KBM-7 (cell line): ENCODE measurements around the gene TENM4.
"Not testable (repeated sequence)": the region's sequence is repeated elsewhere in the genome, so short reads cannot be mapped to it uniquely, and the experiment has no call there.

Source experiments
- DNase-seq: peaks from one replicate; pipeline ENCODE4 v3.0.0-alpha.2; 2015
- in situ Hi-C: fragments of 300-500 bp; cut with MboI; formaldehyde crosslinking; loops from 2 replicates; pipeline ENCODE4 v1.14.3; 2020; ENCODE audit warnings: low sequenced_read_pairs, low pct_unique_long_range_greater_than_20kb, mixed read lengths

Gene TENM4

GRCh38 chr11:78652843-78653239 lies 788.0 kb downstream of the TENM4 start:
- no peak for DNase-seq
- in situ Hi-C loops, result no loop called here

DNA sequence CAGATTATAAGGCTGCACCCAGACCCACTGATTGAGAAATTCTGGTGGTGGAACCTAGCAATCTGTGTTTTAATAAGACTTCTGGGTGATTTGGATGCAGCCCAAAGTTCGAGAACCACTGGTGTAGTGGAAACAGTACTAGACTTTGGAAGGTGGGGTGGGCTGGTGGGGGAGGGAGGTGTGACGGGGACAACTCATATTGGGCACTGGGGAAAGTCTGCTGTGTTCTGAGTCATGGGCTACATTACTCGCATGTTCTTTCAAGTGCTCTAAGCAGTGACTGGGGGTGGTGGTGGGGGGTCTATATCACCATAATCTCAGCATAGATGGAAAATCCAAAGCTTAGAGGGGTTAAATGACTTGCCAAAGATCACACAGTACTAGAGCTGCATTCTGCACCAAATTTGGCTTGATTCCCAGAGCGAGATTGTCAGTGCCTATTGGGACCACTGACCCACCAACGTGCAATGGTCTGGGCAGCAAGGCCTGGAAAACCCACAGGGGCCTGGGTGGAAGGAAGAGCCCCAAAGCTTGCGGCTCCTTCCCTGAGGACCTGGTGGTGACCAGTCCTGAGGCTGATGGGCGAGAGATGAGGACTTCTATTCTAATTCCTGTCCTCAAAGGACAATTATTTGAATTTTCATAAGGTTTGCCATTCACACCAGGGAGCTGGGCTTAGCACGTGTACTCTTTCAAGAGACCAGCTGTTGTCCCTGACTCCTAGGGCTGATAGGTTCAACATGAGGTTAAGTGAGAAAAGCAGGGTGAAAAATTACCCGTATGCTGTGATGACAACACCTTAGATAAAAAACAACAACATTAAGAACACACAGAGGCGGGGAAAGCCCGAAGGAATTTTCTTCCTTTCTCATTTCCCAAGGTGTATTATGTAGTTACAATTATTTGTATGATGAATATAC lies 788.6 kb downstream of the TENM4 start:
- in situ Hi-C loops, result no loop called here
- no peak for DNase-seq

GRCh38 chr11:78651136-78651775 lies 789.6 kb downstream of the TENM4 start:
- DNase-seq, result no peak
- in situ Hi-C loops, result no loop called here

DNA sequence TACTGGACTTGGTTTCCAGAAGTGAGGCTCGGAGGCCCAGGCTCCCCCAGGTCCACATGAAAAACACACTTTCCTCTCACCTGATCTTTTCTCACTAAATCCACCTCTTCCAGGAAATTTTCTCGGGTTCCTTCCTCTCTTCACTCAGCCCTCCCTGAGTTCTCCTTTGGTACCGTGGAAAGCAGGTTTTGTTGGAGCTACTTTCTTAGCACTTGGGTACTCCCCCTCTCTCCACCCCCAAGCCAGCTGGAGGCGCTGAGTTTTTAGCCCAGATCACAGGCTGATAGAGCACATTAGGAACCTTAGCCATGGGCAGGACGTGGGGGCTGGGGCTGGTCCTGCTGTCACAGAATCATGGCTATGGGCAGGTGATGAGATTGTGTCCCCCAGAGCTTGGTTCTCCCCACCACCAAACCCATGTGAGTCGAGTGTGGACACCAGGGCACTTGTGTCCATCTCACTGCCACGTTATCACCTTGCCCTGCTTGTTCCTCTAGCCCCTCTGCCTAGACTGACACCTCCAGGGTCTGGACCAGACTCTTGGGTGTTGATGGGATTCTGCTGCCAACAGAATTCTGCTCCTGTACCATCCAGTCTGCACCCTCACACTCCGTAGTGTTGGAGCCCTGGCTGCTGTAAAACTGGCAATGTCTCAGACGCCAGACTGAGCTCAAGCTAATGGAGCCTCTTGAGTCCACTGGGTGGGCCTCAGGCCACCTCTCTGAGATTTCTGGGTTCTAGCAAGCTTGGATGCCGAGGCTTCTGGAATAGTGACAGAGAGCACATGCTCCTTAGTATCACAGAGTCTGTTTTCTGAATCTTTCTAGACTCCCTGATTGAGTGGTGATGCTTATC lies 791.2 kb downstream of the TENM4 start:
- in situ Hi-C loops, result no loop called here
- DNase-seq, result no peak

DNA sequence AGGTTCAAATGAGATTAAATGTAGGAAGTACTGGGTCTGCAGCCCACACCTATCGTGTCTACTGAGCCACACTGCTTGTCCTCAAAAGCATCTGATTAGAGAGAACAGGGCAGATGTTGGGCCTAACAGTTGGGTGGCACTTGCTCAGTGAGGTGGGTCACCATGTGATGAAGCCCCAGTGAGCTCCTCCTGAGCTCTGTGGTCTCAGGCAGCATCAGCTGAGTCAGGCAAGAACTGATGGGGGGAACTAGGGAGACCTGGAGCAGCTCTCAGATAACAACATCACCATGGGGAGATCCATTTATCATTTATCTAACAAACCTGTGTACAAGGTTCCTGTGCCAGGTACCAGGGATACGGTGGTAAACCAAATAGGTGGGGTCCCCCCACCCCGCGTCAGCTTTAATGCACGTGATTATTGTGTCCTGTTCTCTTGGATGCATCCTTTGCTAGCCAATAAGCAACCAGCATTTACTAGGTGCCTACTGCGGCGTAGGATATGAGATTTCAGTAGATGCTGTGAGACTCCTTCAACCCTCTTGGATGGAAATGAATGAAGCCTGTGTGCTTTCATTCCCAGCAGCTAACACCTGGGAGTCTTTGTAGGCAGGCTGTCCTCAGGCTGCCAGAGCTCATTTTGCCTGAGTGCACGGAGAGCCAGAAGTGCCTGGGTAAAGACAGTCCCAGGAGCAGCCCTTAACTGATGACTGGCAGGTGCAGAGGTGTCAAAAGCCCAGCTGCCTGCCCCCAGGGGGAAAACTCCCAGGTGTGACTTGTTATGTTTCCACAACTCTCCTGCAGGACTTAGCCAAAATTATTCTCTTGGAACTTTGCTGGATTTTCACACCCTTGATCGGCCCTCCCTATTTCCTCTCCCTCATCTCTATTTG lies 792.6 kb downstream of the TENM4 start:
- in situ Hi-C loops, result no loop called here
- no peak for DNase-seq

DNA sequence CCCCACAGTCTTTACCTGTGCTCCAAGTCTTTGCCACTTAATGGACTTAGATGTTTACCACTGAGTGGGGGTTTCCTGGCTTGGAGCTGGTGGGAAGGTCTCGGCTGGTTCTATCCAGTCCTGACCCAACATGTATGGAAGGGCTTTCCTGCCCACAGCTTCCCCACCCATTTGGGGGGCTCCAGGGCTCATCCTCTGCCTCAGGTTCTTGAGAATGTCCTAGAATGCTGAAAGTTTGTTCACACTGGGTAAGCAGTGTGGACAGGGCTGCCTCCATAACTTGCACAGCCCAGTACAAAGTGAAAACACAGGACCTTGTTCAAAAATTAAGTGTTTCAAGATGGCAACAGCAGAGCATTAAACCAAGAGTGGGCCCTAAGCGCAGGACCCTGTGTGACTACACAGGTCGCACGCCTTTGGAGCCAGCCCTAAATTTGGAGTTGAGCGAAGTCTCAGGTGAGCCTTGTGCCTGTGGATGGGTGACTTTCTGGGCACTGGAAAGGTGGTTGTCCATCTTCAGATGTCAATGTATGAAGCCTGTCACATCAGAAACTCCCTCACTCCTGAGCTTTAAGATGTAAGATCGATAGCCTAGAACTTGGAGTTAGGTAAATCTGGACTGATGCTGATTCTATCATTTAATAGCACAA lies 793.4 kb downstream of the TENM4 start:
- no peak for DNase-seq
- in situ Hi-C loops, result no loop called here

DNA sequence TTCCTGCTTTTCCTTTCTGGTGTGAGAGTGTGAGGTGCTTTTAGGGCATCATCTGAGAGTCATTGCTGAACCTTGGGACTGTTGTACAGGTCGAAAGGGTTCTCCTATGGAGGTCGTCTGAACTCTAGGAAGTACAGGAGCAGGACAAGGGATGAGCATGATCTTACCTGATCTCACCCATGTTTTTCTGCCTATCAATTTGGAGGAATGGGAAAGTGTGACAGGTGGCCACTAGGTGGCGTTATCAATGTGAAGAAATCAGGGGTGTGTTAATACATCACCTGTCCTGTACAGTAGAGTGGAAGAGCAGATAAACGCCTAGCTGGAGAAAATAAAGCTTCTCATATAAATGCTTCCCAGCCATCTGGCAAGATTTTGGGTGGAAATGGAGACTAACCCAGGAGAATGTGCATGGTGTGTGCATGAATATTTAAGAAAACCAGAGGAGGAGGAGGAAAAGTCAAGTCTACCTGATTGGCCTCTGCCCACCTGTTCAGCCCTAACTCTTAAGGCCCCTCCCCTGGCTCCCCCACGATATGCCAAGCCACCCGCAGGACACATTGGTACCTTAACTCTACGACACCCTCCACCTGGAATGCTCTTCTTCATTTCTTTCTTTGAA lies 794.2 kb downstream of the TENM4 start:
- in situ Hi-C loops, result no loop called here
- peak; percentile 60 for DNase-seq

DNA sequence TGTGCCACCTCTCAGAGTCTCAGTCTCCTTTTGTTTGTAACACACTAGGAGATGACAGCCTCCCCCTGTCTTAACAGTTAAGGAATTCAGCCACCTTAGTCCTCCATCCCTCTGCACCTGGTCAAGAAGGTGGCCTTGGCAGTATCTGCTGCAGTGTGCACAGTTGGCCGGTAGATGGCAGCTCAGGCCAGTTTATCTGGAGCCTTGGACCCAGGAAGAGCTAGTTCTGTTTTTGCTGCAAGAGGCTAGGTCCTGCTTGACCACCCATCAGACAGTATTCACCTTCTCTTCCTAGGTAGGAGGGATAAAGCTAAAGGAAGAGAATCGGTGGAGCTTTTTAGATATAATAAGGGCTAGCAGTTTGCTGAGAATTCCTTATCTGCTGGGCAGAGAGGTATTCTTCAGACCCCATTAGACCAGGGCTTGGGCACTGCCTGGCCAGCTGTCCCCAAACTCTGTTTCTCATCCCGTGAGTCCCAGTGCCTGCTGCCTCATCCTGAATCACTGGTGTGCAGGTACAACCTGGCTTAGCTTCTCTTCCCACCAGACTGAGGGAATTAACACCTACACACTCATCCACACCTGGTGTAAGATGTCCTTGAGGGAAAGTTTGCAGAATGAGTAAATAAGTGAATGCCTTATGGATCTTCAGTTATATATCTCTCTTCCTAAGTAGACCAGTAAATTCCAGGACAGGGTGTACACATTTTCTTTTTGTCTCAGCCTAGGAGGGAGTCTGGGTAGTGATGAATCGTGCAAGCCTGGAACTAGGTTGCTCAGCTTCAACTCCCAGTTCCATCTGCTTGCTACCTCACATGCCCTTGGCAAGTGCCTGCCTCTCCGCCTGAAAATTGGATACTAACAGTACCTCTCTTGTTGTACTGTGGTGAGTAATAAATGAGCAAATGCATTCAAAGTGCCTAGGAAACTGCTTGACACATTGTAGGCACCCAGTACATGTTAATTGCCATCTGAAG lies 795.3 kb downstream of the TENM4 start:
- DNase-seq, result peak; percentile 69
- in situ Hi-C loops, result no loop called here

DNA sequence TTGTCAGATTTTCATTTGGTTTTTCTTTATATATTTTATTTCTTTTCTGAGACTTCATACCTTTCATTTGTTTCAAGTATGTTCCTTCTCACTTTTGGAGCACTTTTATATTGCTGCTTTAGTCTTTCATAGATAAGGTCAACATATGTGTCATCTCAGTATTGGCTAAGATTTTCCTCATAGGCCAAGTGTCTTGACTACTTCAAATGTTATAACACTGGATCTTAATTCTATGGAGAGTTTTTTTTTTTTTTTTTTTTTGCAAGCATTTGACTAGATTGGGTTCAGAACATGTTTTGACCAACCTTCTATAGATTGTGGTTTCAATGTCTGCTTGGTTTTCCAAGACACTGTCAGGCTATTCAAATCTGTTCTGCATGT lies 797.2 kb downstream of the TENM4 start:
- in situ Hi-C loops, result no loop called here
- no peak for DNase-seq

DNA sequence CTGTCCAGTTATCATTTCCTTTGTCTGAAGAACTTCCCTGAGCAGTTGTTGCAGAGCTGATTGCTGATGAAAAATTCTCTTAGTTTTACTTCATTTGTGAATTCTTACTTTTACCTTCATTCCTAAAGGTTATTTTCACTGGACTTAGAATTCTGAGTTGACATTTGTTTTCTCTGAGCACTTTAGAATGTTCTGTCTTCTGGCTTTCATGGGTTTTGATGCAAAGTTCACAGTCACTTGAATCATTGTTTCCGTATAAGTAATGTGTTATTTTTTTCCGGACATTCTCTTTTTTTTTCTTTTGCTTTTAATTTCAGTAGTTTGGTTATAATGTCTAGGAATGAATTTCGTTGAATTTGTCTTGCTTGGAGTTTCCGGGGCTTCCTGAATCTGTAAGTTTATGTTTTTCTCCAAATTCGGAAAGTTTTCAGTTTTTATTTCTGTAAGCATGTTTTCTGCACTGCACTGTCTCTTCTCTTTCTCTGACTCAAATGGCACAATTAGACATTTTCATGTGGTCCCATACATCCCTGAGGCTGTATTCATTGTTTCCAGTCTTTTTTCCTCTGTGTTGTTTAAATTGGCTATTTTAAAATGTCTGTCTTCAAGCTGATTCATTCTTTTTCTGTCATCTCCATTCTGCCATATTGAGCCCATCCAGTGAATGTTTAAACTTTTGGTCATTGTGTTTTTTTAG lies 797.7 kb downstream of the TENM4 start:
- no peak for DNase-seq
- in situ Hi-C loops, result no loop called here

DNA sequence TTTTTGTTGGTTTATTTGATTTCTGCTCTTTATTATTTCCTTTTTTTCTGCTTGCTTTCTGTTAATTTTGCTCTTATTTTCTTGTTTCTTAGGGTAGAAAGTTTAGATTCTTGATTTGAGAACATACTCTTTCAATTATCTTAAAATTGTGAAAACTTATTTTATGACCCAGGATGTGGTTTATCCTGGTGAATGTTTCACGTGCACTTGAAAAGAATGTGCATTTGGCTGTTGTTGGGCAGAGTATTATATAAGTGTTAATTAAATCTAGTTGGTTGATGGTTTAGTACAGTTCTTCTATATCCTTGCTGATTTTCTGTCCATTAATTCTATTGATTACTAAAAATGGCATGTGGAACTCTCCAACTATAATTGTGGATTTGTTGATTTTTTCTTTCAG lies 799.3 kb downstream of the TENM4 start:
- in situ Hi-C loops, result no loop called here

DNA sequence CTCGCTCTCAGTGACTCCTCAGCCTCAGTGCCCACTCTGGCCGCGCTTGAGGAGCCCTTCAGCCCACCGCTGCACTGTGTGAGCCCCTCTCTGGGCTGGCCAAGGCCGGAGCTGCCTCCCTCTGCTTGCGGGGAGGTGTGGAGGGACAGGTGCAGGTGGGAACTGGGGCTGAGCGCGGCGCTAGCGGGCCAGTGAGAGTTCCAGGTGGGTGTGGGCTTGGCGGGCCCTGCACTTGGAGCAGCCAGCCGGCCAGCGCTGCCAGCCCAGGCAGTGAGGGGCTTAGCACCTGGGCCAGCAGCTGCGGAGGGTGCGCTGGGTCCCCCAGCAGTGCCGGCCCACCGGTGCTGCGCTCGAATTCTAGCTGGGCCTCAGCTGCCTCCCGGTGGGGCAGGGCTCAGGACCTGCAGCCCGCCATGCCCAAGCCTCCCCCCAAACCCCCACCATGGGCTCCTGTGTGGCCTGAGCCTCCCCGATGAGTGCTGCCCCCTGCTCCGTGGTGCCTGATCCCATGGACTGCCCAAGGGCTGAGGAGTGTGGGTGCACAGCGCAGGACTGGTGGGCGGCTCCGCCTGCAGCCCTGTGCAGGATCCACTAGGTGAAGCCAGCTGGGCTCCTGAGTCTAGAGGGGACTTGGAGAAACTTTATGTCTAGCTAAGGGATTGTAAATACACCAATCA lies 802.0 kb downstream of the TENM4 start:
- no peak for DNase-seq
- in situ Hi-C loops, result no loop called here

More for the DNA sequence above, 799.3 kb downstream of the TENM4 start:
- DNase-seq, result no peak

DNA sequence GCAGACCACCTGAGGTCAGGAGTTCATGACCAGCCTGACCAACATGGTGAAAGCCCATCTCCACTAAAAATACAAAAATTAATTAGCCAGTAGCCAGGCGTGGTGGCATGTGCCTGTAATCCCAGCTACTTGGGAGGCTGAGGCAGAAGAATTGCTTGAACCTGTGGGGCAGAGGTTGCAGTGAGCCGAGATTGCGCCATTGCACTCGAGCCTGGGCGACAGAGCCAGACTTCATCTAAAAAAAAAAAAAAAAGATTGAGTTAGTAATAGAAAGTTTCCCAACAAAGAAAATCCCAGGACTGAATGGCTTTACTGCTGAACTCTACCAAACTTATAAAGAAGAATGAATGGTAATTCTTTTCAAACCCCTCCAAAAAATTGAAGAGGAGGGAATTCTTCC lies 803.3 kb downstream of the TENM4 start:
- in situ Hi-C loops, DNase-seq: not testable (repeated sequence)

GRCh38 chr11:78635814-78636506 lies 804.9 kb downstream of the TENM4 start:
- no peak for DNase-seq
- in situ Hi-C loops, result no loop called here
